Right renal pelvis (tissue), 4 donors: ENCODE measurements around the gene TTYH3. TPM values are rescaled to one million over a fixed set of nuclear protein-coding genes. Genes with fewer than 3 reads are reported as not detected.
"Not testable (repeated sequence)": the region's sequence is repeated elsewhere in the genome, so short reads cannot be mapped to it uniquely, and the experiment has no call there.

Experiments
- DNase-seq, 4 donors: peaks; one replicate each; pipeline ENCODE4 v3.0.0-alpha.2; 2013; ENCODE audit warnings: low read depth in 4 of 4, low spot score in 3 of 4, missing footprints in 1 of 4
- polyA plus RNA-seq, 4 donors: library from polyadenylated mRNA; unstranded; fragments of 120-200 nt; gene quantifications; one replicate each; pipeline ENCODE4 v1.2.1, GENCODE V29; 2013; ENCODE audit not compliant: insufficient read length in 4 of 4

Gene TTYH3
- polyA plus RNA-seq, 4 donors, result 91.4 to 137 (median 93.9) TPM

- DNase-seq, result no peak
These were observed 29.9 kb upstream of the TTYH3 start for GRCh38 chr7:2601907-2602306.

DNA sequence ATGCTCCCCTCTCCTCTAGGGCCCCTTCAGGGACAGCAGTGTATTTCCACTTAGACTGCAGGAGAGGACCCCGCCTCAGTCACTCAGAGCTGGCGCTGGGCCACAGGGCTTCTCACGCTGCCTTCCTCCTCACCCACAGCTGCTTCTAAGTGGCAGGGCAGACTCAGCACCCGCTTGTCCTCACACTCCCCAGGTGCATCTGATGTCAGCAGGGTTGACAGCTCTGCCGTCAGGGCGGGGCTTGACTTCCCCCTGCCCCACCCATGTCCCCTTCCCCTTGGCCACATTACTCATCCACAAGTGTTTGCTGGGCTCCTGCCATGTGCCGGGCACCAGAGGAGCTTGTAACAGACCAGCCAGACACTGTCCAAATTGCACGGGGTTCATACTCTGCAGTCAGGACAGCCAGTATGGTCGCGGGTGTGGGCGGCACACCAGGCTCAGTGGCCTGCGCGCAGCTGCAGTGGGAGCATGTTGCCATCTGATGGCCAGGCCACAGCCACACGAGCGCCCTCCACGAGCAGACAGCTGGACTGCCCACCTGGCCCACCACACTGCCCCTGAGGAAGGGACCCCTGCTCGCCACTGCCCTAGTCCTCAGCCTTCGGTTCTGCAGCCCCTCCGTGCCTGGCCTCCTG lies 29.3 kb upstream of the TTYH3 start:
- no peak for DNase-seq

DNA sequence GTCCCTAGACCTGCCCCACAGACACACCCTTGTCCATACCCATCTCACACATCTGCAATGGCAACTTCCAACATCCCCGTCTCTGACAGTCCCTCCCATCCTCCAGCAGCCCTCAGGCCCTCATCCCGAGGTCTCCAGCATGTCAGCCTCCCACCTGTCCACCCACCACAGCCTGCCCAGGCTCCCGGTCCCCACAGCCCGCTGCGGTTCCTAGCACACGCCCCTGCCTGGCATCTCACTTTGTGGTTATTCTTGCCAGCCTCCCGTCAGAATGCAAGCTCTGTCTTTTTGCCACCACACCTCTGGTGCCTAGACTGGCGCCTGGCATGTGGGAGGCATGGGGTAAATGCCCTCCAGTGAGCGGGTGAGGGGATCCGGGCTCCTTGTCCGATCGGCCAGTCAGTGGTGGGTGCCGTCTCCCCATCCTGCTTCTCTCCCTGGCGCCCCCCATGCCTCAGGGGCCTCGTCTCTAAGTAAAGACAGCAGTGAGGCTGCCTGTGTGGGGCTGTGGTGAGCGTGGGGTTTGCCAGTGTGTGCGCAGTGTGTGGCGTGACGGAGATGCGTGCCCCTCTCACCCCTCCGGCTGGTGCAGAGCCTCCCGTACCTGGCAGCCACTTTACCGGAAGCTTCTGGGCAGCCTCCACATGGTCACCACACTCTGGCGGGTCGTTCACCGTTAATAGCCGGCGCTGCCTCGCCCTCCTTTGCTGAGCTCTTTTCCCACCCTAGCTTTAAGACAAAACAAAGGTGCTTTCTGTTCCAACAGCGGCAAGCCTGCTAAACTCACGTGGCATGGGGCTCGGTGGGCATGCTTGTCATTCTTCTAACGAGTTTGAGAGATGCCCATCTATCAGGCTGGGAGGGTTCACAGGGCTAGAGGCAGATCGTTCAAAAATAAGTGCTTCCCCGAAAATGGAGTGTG lies 28.5 kb upstream of the TTYH3 start:
- DNase-seq, result no peak

GRCh38 chr7:2604608-2605174 lies 27.1 kb upstream of the TTYH3 start:
- no peak for DNase-seq

- DNase-seq, result no peak
These were observed 25.9 kb upstream of the TTYH3 start for GRCh38 chr7:2605608-2606538.

- no peak for DNase-seq
These were observed 25.2 kb upstream of the TTYH3 start for GRCh38 chr7:2606539-2606936.

DNA sequence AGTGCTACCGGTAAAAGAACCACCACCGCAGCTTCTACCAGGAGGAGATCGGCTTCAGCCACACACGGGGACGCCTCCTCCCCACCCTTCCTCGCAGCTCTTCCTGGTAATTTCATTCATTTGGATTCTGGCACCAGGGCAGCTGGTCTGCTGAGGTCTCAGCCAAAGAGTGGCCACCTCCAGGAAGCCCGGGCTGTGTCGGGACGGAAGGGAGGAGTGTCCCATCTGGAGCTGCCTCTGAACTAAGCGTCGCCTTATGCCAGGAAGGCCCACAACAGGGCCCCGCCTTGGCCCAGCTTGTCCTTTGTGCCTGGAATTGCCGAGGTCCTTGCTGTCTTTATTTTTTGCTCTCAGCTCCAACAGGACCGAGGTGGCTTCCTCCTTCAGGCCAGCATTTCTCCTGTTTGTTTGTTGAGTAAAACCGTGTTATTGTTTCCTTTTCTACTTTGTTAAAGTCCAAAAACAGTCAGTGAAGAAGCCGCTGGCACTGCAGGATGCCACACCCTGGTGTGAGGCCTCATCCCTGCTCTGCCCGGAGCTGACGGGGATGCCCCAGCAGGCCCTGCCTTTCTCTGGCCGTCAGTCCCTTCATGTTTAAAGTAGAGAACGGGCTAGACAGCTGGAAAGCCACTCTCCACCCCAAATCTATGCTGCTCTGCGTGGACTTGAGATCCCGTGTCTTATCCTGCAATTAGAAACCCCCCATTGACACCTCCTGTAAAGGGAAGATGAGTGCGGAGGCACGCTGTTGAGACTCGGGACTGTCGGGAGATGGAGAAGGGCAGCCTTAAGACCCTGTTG lies 24.5 kb upstream of the TTYH3 start:
- no peak for DNase-seq

DNA sequence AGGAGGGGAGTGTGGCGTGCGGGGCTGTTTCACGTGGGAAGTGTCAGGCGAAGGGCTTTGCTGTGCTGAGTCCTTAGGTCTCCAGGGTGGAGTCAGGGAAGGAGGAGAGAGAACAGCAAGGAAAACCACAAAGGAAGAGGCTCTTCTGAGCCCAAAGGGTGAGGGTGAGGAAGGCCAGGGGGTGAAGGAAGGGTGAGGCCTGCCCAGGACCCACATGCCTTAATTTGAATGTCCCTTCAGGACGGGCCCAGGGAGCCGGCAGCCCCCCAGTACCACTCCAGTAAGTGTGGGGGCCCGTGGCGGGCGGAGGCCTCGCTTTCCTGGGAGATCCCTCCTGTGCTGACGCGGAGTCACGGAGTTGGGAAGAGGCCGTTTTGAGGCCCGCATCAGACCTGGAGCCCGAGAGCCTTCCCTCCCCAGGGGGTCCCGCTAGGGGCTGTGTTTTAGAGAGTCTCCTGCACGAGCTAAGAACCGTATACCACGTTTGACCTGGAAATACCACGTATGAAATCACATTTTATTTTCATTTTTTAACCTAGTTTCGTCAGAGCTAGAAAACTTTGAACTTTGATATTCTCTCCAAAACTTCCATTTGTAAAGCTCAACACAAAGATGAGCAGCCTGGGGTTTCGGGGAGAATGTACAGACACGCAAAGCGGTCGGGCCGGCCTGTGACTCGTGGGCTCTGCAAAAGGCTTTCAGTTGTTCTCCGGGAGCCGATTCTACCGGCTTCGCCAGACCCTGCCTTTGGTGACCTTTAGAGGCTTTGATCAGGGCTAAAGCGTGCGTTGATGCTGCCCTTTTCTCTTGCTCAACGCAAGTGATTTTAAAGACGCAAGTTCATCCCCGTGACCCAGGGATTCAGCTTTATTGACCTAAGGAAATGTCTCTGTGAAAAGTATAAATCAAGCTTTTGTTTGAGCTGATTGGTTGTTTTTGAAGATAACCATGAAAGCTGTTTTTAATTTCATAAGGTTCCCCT lies 23.6 kb upstream of the TTYH3 start:
- no peak for DNase-seq

DNA sequence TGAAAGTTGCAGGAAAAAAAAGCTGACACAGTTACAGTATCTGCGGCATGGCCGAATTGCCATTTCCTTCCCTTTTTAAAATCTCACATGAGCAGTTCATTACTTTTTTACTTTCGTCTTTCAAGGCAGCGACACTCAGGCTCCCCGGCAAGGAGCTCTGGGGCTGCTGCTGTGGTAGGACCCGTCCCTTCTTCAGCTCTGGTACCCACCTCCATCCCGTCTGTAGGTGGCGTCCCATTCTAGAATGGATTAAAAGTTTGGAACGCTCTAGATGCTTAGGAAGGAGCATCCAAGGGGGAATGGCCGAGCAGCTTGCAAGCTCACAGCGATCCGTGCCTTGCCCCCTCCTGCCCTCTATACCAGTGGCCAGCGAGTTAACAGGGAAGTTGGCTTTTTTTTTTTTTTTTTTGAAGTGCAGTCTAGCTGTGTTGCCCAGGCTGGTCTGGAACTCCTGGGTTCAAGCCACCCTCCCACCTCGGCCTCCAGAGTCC lies 22.8 kb upstream of the TTYH3 start:
- no peak for DNase-seq

- DNase-seq, result not testable (repeated sequence)
These were observed 22.1 kb upstream of the TTYH3 start for GRCh38 chr7:2609646-2610045.

GRCh38 chr7:2610466-2610865 lies 21.3 kb upstream of the TTYH3 start:
- DNase-seq, result no peak

- no peak for DNase-seq
These were observed 20.9 kb upstream of the TTYH3 start for GRCh38 chr7:2610898-2611297.

DNA sequence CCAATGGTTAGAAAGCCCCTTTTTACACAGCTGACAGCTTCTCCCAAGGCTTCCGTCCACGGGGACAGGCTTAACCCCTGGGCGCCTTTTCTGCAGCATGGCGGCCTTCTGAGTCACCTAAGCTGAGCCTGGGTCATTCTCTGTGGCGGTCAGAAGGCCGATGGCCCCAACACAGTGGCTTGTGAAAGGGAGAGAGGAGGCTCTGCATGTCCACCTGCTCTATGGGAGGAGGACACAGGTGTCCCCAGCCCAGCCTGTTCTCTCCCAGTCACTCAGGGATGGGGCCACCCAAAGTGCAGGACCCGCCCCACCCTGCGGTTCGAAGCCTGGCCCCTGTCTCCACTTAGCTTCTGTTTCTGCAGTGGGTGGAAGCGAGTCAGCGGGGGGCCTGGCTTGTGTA lies 20.4 kb upstream of the TTYH3 start:
- no peak for DNase-seq

DNA sequence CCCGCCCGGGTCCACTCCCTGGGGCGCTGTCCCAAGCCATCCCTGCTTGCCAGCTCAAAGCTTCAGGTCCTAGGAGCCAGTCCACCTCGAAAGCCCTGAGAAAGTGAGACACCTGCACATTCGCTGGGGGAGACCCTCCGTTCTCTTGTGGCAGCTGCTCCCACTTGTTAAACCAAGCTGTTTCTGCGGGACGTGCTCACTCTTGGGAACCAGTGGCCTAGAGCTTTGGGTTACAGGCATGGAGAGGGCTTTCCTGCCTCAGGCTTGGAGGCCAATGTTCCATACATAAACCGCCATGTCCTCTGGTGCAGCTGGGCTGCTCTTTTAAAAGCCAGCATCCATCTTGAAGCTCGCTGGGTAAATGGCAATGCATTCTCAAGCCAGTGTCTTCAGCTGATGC lies 19.9 kb upstream of the TTYH3 start:
- DNase-seq, result no peak

GRCh38 chr7:2612445-2613097 lies 19.2 kb upstream of the TTYH3 start:
- DNase-seq, result no peak

DNA sequence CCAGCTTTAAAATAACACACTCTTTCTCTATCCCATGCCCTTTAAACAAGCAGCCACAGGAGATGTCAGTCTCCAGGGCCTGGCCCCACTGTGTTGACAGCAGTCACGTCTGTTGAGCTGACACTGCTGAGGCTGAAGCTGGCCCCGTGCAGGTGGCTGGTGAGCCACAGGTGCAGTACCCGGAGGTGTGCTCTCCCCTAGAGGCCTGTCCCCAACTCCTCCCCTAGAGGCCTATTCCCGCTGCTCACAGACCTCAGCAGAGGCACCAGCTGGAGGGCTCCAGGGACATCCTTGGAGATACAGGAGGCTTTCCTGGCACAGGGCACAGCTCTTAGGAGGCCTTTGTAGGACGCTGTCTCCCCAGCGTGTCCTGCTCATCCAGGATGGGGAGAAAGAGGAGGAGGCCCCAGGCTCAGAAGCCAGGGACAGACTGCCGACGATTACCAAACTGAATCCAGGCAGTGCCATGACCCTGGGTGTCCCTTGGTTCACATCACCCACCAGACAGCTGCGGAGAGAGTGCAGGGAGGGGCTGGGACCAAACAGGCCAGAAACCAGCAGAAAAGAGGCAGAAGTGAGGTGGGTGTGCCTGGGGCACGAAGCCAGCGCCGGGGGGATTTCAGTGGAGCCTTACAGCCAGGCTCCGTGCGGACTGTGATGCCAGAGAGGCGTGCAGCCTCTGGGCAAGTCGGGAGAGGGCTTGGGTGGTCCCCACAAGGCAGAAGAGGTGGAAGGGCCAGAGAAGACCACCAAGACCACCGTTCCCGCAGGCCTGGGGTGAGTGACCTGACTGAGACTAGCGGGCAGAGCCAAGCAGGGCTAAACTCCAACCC lies 18.5 kb upstream of the TTYH3 start:
- DNase-seq, result no peak

- DNase-seq, result no peak
These were observed 17.7 kb upstream of the TTYH3 start for GRCh38 chr7:2613931-2614600.
